Liver (tissue), 9 donors: Measurements from ENCODE around the gene EFEMP2. TPM values are rescaled to one million over a fixed set of nuclear protein-coding genes. Genes with fewer than 3 reads are reported as not detected.

Source experiments
- DNase-seq: peaks from one replicate; pipeline ENCODE4 v3.0.0-alpha.2; 2017; ENCODE audit warnings: low spot score
- H3K27ac ChIP-seq, 2 donors: one replicate each; pipeline ENCODE4 v1.7.0; 2013; ENCODE audit warnings: inconsistent platforms in 2 of 2, low read length in 2 of 2, control low read depth in 1 of 2, low read depth in 1 of 2, mild to moderate bottlenecking in 1 of 2
- H3K27me3 ChIP-seq, 4 donors: one replicate each; pipeline versions ENCODE4 v1.6.1 to v1.7.0; 2013; ENCODE audit warnings: low read length in 3 of 4, inconsistent platforms in 1 of 4, mild to moderate bottlenecking in 1 of 4, moderate library complexity in 1 of 4; ENCODE audit not compliant: control insufficient read depth in 4 of 4, insufficient read depth in 4 of 4
- H3K36me3 ChIP-seq, 4 donors: one replicate each; pipeline versions ENCODE4 v1.6.1 to v1.7.0; 2013; ENCODE audit warnings: low read length in 3 of 4, mild to moderate bottlenecking in 3 of 4, low read depth in 1 of 4, moderate library complexity in 1 of 4; ENCODE audit not compliant: control insufficient read depth in 4 of 4, insufficient read depth in 3 of 4
- H3K4me1 ChIP-seq, 4 donors: one replicate each; pipeline versions ENCODE4 v1.6.1 to v1.7.0; 2013; ENCODE audit warnings: low read length in 3 of 4, mild to moderate bottlenecking in 3 of 4, moderate library complexity in 1 of 4; ENCODE audit not compliant: control insufficient read depth in 4 of 4, insufficient read depth in 4 of 4
- H3K4me3 ChIP-seq, 3 donors: one replicate each; pipeline versions ENCODE4 v1.6.1 to v1.7.0; 2013; ENCODE audit warnings: low read length in 3 of 3, control low read depth in 1 of 3, low read depth in 1 of 3, mild to moderate bottlenecking in 1 of 3
- H3K9ac ChIP-seq, 2 donors: one replicate each; pipeline ENCODE4 v1.7.0; 2013; ENCODE audit warnings: low read length in 2 of 2, mild to moderate bottlenecking in 2 of 2, moderate library complexity in 2 of 2, control low read depth in 1 of 2, low read depth in 1 of 2
- H3K9me3 ChIP-seq, 4 donors: one replicate each; pipeline versions ENCODE4 v1.6.1 to v1.7.0; 2013; ENCODE audit warnings: low read length in 3 of 4; ENCODE audit not compliant: control insufficient read depth in 4 of 4
- EGR1 ChIP-seq, 2 donors: IDR thresholded peaks; 2 replicates each; pipeline ENCODE4 v1.6.1; 2016 to 2018; ENCODE audit warnings: antibody characterized with exemption in 2 of 2, low read depth in 2 of 2
- FOXA1 ChIP-seq: IDR thresholded peaks from 2 replicates; pipeline ENCODE4 v1.6.1; 2016; ENCODE audit warnings: antibody characterized with exemption
- FOXA2 ChIP-seq: IDR thresholded peaks from 2 replicates; pipeline ENCODE4 v1.6.1; 2016; ENCODE audit warnings: antibody characterized with exemption
- GABPA ChIP-seq, 2 donors: IDR thresholded peaks in 1 of 2; conservative IDR thresholded peaks in 1 of 2; 2 replicates each; pipeline ENCODE4 v1.6.1; 2016; ENCODE audit warnings: antibody characterized with exemption in 2 of 2, mild to moderate bottlenecking in 1 of 2, moderate library complexity in 1 of 2
- HNF4A ChIP-seq, 2 donors: conservative IDR thresholded peaks; 2 replicates each; pipeline ENCODE4 v1.6.1; 2016; ENCODE audit warnings: antibody characterized with exemption in 2 of 2, mild to moderate bottlenecking in 2 of 2
- HNF4G ChIP-seq: IDR thresholded peaks from 2 replicates; pipeline ENCODE4 v1.6.1; 2016; ENCODE audit warnings: antibody characterized with exemption
- JUND ChIP-seq, 2 donors: IDR thresholded peaks; 2 replicates each; pipeline ENCODE4 v1.6.1; 2016; ENCODE audit warnings: antibody characterized with exemption in 2 of 2
- NR2F2 ChIP-seq: IDR thresholded peaks from 2 replicates; pipeline ENCODE4 v1.6.1; 2016; ENCODE audit warnings: antibody characterized with exemption
- RAD21 ChIP-seq, 2 donors: IDR thresholded peaks; 2 replicates each; pipeline ENCODE4 v1.6.1; 2016; ENCODE audit warnings: antibody characterized with exemption in 2 of 2, mild to moderate bottlenecking in 2 of 2
- RXRA ChIP-seq, 2 donors: IDR thresholded peaks; 2 replicates each; pipeline ENCODE4 v1.6.1; 2017 to 2018; ENCODE audit warnings: antibody characterized with exemption in 2 of 2, mild to moderate bottlenecking in 1 of 2
- SP1 ChIP-seq: IDR thresholded peaks from 2 replicates; pipeline ENCODE4 v1.6.1; 2018; ENCODE audit warnings: antibody characterized with exemption, mild to moderate bottlenecking
- TAF1 ChIP-seq: conservative IDR thresholded peaks from 2 replicates; pipeline ENCODE4 v1.6.1; 2016; ENCODE audit warnings: antibody characterized with exemption, mild to moderate bottlenecking
- YY1 ChIP-seq: IDR thresholded peaks from 2 replicates; pipeline ENCODE4 v1.6.1; 2016; ENCODE audit warnings: antibody characterized with exemption, mild to moderate bottlenecking
- WGBS: extraction: QIAGEN DNeasy Blood & Tissue Kit; methylation state at CpG from one replicate; pipeline ENCODE4 v1.1.7; 2013; 5-methylcytosine and 5-hydroxymethylcytosine counted together
- polyA plus RNA-seq, 2 donors: library from polyadenylated mRNA; stranded (reverse) in 1 of 2; unstranded in 1 of 2; fragments of 200-250 nt in 1 of 2; fragments of >200 nt in 1 of 2; fragmentation: Nextera tagmentation in 1 of 2; extraction: Ambion mirVana in 1 of 2; gene quantifications; one replicate each; pipeline versions ENCODE4 v1.2.1 to v1.2.3, GENCODE V29; 2013 to 2015
- total RNA-seq, 2 donors: library from RNA; depleted of rRNA; stranded (reverse); fragments of >200 nt; gene quantifications; one replicate each; pipeline ENCODE4 v1.2.3, GENCODE V29; 2014
- TF ChIP-seq, protein P1 (sequence below): IDR thresholded peaks from 2 replicates; pipeline ENCODE4 v1.6.1; 2016; ENCODE audit warnings: antibody characterized with exemption
- TF ChIP-seq, protein P2 (sequence below): fragments of 150-350 bp; IDR thresholded peaks from 2 replicates; pipeline ENCODE4 v1.5.1; 2017; ENCODE audit warnings: improper control_type of control experiment, low read depth, low read length; ENCODE audit not compliant: missing input control
- TF ChIP-seq, protein P3 (sequence below): IDR thresholded peaks from 2 replicates; pipeline ENCODE4 v1.6.1; 2016; ENCODE audit warnings: antibody characterized with exemption
- TF ChIP-seq, protein P4 (sequence below): IDR thresholded peaks from 2 replicates; pipeline ENCODE4 v1.6.1; 2016; ENCODE audit warnings: antibody characterized with exemption, mild to moderate bottlenecking
- TF ChIP-seq, protein P5 (sequence below): IDR thresholded peaks from 2 replicates; pipeline ENCODE4 v1.6.1; 2016; ENCODE audit warnings: antibody characterized with exemption
- donor health status: healthy.
- donor health status: healthy.
- donor health status: healthy.
- donor health status: healthy.
- donor health status: healthy.

EFEMP2 gene
- total and polyA plus RNA-seq, 4 donors = 5.0 to 10.7 (median 5.3) TPM

DNA sequence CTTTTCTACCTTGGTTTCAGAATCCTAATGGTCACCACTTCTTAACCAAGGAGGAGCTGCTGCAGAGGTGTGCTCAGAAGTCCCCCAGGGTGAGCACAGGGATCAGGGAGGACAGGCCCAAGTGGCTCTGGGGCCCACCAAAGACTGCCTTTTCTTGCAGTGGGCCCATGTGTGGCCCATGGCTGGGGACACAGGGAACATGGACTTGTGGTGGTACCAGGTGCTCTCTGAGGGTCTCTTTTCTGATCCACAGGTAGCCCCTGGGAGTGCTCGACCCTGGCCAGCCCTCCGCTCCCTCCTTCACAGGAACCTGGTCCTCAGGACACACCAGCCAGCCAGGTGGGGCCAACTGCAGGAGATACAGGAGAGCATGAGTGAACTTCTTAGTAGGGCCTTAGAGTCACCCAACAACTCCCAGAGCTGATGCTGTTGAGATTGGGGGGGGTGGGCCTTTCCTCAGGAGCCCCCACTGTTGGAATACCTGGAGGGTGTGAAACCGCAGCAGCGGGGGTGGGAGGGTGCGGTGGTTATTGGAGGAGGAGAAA is 10.3 kb downstream of the EFEMP2 start:
- no peak overlapping the region for H3K27ac ChIP-seq
- no peaks in the 10 kb centered on the region for H3K27me3 ChIP-seq
- H3K36me3 ChIP-seq = peaks cover 16 to 41% (median 23%) of the 10 kb centered on the region in 4 donors
- 78% methylated on average over 5 of the region's 5 CpGs for WGBS
- peaks cover 9 to 30% (median 22%) of the 10 kb centered on the region in 4 donors for H3K4me1 ChIP-seq
- H3K9me3 ChIP-seq = no peaks in the 10 kb centered on the region
- no peak for TF ChIP-seq SP1
- no peak for TF ChIP-seq FOXA2
- no peak for TF ChIP-seq EGR1 (IDR thresholded peaks at IDR 0.05; ENCODE audit: low read depth in 2 of 2)
- TF ChIP-seq NR2F2 = no peak
- no peak for TF ChIP-seq GABPA (IDR thresholded peaks at IDR 0.05 in 1 of 2, conservative IDR thresholded peaks at IDR 0.05 in 1 of 2)
- no peak for TF ChIP-seq YY1
- DNase-seq = no peak
- no peak overlapping the region for H3K9ac ChIP-seq
- no peak overlapping the region for H3K4me3 ChIP-seq

DNA sequence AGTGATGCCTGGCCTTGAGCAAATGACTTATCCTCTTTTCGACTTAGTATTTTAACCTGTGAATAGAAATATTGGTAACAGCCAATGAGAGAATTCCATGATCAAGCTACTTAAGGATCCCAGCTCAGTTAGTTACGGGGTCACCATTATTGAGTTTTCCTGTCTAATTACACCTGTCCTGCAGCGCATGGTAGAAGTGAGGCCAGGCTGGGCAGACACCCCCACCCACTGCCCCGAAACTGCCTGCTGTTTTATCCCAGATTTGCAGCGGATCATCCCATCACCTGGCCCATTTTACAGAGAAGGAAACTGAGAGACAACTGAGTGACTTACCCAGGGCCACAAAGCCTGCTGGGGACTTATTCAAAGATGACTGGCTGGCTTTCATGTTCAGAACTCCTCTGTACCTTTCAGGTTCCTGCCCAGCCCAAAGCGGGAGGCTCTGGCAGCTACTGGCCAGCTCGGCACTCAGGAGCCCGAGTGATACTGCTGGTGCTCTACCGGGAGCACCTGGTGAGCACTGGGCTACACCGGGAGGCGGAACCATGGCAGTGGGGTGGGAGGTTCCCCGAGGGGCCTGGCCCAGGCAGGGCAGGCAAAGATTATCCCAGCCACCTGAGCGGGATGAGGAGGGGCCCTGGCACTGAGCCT is 10.9 kb downstream of the EFEMP2 start:
- WGBS = 92% methylated on average over 13 of the region's 13 CpGs
- Histone ChIP-seq H3K9me3 (no peaks in the 10 kb centered on the region), H3K36me3 (peaks cover 13 to 36% (median 23%) of the 10 kb centered on the region in 4 donors), H3K9ac (peak overlapping the region; percentile 70 to 84), H3K27me3 (no peaks in the 10 kb centered on the region), H3K4me1 (peaks cover 9 to 32% (median 22%) of the 10 kb centered on the region in 4 donors), H3K27ac (no peak overlapping the region), H3K4me3 (peak overlapping the region in 2 of 3 donors; percentile 59 to 84)
- DNase-seq = no peak
- TF ChIP-seq, protein P1, sequence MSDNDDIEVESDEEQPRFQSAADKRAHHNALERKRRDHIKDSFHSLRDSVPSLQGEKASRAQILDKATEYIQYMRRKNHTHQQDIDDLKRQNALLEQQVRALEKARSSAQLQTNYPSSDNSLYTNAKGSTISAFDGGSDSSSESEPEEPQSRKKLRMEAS = no peak
- TF ChIP-seq GABPA (IDR thresholded peaks at IDR 0.05 in 1 of 2, conservative IDR thresholded peaks at IDR 0.05 in 1 of 2) (no peak), JUND (IDR thresholded peaks at IDR 0.05) (no peak), EGR1 (IDR thresholded peaks at IDR 0.05; ENCODE audit: low read depth in 2 of 2) (no peak), YY1 (no peak), TAF1 (no peak), RXRA (IDR thresholded peaks at IDR 0.05) (no peak), NR2F2 (no peak), HNF4G (no peak), FOXA2 (no peak), RAD21 (IDR thresholded peaks at IDR 0.05) (no peak), SP1 (no peak), HNF4A (conservative IDR thresholded peaks at IDR 0.05) (no peak), FOXA1 (no peak)
- TF ChIP-seq, protein P2, sequence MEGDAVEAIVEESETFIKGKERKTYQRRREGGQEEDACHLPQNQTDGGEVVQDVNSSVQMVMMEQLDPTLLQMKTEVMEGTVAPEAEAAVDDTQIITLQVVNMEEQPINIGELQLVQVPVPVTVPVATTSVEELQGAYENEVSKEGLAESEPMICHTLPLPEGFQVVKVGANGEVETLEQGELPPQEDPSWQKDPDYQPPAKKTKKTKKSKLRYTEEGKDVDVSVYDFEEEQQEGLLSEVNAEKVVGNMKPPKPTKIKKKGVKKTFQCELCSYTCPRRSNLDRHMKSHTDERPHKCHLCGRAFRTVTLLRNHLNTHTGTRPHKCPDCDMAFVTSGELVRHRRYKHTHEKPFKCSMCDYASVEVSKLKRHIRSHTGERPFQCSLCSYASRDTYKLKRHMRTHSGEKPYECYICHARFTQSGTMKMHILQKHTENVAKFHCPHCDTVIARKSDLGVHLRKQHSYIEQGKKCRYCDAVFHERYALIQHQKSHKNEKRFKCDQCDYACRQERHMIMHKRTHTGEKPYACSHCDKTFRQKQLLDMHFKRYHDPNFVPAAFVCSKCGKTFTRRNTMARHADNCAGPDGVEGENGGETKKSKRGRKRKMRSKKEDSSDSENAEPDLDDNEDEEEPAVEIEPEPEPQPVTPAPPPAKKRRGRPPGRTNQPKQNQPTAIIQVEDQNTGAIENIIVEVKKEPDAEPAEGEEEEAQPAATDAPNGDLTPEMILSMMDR = no peak
- TF ChIP-seq, protein P3, sequence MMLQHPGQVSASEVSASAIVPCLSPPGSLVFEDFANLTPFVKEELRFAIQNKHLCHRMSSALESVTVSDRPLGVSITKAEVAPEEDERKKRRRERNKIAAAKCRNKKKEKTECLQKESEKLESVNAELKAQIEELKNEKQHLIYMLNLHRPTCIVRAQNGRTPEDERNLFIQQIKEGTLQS = no peak
- TF ChIP-seq, protein P4, sequence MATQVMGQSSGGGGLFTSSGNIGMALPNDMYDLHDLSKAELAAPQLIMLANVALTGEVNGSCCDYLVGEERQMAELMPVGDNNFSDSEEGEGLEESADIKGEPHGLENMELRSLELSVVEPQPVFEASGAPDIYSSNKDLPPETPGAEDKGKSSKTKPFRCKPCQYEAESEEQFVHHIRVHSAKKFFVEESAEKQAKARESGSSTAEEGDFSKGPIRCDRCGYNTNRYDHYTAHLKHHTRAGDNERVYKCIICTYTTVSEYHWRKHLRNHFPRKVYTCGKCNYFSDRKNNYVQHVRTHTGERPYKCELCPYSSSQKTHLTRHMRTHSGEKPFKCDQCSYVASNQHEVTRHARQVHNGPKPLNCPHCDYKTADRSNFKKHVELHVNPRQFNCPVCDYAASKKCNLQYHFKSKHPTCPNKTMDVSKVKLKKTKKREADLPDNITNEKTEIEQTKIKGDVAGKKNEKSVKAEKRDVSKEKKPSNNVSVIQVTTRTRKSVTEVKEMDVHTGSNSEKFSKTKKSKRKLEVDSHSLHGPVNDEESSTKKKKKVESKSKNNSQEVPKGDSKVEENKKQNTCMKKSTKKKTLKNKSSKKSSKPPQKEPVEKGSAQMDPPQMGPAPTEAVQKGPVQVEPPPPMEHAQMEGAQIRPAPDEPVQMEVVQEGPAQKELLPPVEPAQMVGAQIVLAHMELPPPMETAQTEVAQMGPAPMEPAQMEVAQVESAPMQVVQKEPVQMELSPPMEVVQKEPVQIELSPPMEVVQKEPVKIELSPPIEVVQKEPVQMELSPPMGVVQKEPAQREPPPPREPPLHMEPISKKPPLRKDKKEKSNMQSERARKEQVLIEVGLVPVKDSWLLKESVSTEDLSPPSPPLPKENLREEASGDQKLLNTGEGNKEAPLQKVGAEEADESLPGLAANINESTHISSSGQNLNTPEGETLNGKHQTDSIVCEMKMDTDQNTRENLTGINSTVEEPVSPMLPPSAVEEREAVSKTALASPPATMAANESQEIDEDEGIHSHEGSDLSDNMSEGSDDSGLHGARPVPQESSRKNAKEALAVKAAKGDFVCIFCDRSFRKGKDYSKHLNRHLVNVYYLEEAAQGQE = no peak
- TF ChIP-seq, protein P5, sequence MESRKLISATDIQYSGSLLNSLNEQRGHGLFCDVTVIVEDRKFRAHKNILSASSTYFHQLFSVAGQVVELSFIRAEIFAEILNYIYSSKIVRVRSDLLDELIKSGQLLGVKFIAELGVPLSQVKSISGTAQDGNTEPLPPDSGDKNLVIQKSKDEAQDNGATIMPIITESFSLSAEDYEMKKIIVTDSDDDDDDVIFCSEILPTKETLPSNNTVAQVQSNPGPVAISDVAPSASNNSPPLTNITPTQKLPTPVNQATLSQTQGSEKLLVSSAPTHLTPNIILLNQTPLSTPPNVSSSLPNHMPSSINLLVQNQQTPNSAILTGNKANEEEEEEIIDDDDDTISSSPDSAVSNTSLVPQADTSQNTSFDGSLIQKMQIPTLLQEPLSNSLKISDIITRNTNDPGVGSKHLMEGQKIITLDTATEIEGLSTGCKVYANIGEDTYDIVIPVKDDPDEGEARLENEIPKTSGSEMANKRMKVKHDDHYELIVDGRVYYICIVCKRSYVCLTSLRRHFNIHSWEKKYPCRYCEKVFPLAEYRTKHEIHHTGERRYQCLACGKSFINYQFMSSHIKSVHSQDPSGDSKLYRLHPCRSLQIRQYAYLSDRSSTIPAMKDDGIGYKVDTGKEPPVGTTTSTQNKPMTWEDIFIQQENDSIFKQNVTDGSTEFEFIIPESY = no peak
